ENCODE measurements around the gene SLC7A6. TPM values are rescaled to one million over a fixed set of nuclear protein-coding genes. Genes with fewer than 3 reads are reported as not detected.
A peak's percentile ranks its signal among the peaks of the same experiment; 100 is the strongest.

The SLC7A6 gene
- total RNA-seq, 2 donors from 2014 or later = 28.4 to 39.7 TPM

DNA sequence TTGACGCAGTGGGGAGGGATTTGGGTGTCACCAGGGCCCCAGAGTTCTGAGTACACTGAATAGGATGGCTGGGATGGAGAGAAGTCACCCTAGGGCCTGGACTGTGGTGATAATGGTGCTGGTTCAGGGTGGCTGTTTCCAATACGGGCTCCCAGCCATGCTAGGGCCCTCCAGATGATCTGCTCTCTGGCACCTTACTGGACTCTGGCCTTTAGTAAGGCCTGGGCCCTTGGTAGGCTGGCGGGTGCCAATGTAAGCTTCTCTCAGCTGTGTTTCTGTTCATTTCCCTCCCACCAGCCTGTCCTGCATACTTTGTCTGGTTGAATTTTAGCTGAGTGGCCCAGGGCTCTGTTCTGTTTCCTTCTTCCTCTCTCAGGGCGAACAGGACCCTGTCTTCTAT, 16.4 kb upstream of the SLC7A6 start:
- DNase-seq (ENCODE audit: low spot score) = no peak
- intact Hi-C loops (cut with DNase I) = no loop called here

DNA sequence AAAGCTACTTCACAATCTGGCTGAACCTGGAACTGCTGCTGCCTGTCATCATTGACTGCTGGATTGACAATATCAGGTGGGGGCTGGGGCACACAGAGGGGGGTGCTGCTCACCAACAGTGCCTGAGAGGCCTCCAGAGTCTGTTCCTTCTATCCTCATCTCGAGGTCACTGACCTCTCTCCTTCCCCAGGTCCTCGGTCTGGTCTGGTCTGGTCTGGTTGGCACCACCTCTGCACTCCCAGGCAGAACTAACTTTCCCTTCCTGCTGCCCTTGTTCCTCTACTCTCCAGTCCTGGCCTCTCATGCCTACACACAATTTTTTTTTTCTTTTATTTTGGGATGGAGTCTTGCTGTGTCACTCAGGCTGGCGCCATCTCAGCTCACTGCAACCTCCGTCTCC, 15.0 kb upstream of the SLC7A6 start:
- intact Hi-C loops (cut with DNase I) = no loop called here
- DNase-seq (ENCODE audit: low spot score) = no peak

DNA sequence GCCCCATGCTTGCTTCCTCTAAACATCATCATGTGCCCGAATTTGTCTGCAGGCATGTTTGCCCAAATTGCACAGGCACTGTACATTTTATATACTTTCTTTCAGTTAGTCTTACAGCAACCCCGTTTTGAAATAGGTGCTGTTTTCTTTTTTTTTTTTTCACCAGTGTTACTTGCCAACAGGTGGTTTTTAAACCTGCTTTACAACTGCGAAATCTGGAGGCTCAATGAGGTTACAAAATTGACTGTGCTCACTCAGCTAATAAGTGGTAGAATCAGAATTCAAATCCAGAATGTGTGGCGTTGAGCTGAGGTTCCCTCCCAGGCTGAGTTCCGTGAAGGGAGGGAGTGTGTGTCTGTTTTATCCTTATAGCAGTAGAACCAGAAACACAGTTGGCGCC, 13.4 kb upstream of the SLC7A6 start:
- DNase-seq (ENCODE audit: low spot score) = no peak
- intact Hi-C loops (cut with DNase I) = no loop called here

GRCh38 chr16:68251832-68252231, 12.5 kb upstream of the SLC7A6 start:
- intact Hi-C loops (cut with DNase I) = no loop called here
- DNase-seq (ENCODE audit: low spot score) = no peak

GRCh38 chr16:68252383-68252782, 11.9 kb upstream of the SLC7A6 start:
- DNase-seq (ENCODE audit: low spot score) = no peak
- intact Hi-C loops (cut with DNase I) = no loop called here

DNA sequence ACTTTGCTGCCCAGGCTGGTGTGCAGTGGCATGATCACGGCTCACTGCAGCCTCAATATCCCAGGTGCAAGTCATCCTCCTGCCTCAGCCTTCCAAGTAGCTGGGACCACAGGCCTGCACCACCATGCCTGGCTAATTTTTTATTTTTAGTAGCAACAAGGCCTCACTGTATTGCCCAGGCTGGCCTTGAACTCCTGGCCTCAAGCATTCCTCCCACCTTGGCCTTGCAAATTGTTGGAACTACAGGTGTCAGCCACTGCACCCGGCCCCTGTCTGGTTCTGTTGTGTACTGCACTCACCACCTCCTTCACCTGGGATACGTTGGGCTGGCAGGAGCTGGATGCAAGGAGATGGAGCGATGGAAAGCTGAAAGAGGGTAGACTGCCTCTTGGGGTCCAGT, 10.6 kb upstream of the SLC7A6 start:
- no peak for DNase-seq (ENCODE audit: low spot score)
- intact Hi-C loops (cut with DNase I) = no loop called here

DNA sequence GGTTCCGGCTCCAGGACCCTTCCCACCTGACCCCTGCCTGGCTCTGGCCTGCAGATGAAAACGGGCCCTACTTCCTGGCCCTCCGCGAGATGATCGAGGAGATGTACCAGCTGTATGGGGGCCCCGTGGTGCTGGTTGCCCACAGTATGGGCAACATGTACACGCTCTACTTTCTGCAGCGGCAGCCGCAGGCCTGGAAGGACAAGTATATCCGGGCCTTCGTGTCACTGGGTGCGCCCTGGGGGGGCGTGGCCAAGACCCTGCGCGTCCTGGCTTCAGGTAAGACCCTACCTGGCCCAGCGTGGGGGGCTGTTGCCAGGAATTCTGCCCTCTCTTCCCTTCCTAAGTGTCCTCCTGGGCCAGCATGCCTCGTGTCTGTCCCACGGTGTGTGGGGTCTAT, 8.6 kb upstream of the SLC7A6 start:
- intact Hi-C loops (cut with DNase I) = no loop called here
- no peak for DNase-seq (ENCODE audit: low spot score)

- intact Hi-C loops (cut with DNase I) = no loop called here
- DNase-seq (ENCODE audit: low spot score) = no peak
Measured at GRCh38 chr16:68257251-68257905, 6.9 kb upstream of the SLC7A6 start.

GRCh38 chr16:68257906-68258800, 6.2 kb upstream of the SLC7A6 start:
- DNase-seq (ENCODE audit: low spot score) = no peak
- intact Hi-C loops (cut with DNase I) = no loop called here

DNA sequence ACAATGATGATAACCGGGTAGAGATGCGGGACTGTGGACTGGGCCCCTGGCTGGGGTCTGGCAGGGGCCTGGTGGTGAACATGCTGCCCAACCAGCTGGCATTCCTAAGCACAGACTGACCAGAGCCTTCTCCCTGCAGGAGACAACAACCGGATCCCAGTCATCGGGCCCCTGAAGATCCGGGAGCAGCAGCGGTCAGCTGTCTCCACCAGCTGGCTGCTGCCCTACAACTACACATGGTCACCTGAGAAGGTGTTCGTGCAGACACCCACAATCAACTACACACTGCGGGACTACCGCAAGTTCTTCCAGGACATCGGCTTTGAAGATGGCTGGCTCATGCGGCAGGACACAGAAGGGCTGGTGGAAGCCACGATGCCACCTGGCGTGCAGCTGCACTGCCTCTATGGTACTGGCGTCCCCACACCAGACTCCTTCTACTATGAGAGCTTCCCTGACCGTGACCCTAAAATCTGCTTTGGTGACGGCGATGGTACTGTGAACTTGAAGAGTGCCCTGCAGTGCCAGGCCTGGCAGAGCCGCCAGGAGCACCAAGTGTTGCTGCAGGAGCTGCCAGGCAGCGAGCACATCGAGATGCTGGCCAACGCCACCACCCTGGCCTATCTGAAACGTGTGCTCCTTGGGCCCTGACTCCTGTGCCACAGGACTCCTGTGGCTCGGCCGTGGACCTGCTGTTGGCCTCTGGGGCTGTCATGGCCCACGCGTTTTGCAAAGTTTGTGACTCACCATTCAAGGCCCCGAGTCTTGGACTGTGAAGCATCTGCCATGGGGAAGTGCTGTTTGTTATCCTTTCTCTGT, 5.1 kb upstream of the SLC7A6 start:
- intact Hi-C loops (cut with DNase I) = no loop called here
- no peak for DNase-seq (ENCODE audit: low spot score)

DNA sequence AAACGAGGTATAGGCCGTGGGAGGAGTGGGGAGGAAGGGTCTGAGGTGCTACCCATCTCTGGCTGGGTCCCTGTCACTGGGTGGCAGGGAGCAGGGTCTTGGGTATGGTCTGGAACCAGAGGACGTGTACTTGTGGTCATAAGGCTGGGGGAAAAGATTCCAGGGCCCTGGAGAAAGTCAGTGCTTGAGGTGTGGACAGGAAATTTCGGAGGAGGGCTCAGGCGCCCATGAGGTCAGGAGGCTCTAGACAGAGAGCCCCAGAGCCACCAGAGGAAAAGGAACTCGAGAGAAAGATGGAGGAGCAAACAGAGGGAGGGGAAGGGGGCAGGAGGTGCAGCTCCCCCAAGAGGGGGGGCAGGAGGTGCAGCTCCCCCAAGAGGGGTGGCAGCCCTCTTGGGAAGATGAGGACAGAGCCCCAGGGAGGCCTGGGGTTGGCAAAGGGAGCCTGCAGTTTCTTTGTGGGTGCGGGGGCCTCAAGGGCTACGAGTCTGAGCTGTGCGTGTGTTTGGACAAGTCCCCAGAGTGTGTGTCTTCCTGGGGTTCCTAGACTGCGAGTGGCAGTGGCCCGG, 683 bp upstream of the SLC7A6 start:
- intact Hi-C loops (cut with DNase I) = loop anchor here in 1 of 2 donors (5.0 kb wide), 1 partner anchor 64 kb away; no protein-coding TSS in a partner anchor

DNA sequence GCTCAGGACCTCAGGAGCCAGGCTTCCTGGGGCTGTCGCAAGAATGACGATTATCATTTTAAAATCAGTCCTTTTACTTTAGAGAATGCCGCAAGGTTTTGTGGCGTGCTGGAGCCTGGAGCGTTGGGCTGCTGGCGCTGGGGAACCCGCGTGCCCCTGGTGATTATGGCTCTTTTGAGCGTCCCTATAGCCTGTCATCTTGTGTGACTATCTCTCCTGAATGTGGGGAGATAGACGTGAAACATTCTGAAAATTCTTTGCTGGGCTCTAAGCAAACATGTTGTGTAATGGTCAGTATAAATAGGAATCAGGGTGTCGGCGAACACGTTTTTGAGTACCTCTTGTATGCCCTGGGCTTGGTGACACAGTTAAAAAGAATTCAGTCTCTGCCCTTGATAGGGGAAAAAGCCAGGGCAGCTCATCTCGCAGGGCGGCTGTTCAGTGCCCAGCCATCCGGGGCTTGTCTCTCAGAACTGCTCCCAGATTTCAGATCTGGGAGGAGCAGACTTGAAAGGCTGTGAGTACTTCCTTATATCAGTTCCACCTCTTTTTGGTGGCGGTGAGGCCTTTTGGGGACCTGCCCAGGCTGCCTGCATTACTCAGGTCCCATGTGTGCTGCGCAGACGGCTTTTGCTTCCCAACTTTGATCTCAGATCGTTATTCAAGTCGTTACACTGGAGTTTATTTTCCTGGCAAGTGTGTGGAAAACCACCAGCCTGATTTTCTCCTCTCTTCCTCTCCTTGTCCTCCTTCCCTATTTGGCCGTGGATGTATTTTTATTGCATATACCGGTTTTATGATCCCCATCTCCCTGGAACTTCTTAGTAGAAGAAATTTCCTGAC, 973 bp downstream of the SLC7A6 start:
- peak; percentile 87 for DNase-seq (ENCODE audit: low spot score)
- intact Hi-C loops (cut with DNase I) = no loop called here

More for the DNA sequence above, 683 bp upstream of the SLC7A6 start:
- no peak for DNase-seq (ENCODE audit: low spot score)

DNA sequence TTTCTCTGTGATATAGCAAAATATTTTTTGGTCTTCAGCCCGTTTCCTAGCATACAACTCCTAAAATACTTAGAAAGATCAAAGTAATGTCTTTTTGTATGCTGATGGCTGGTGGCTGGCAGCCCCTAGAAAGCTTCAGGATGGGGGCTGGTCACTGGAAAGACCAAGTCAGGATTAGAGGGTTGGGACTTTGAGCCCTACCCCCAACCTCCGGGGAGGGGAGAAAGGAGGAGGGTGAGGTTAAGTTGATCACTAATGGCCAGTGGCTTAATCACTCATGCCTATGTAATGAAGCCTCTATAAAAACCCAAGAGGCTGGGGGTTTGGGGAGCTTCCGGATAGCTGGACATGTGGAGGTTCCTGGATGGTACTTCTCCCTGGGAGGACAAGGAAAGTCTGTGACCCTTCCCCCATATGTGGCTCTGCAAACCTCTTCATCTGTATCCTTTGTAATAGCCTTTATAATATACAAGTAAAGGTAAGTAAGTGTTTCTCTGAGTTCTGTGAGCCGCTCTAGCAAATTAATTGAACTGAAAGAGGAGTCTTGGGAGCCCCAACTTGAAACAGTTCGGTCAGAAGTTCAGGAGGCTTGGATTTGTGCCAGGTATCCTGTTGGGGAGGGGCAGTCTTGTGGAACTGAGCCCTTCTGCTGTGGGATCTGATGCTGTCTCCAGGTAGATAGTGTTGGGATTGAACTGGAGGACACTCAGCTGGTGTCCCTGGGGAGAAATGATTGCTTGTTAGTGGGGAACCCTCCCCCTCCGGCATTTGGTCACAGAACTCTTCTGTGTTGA, 3.5 kb downstream of the SLC7A6 start:
- DNase-seq (ENCODE audit: low spot score) = no peak
- intact Hi-C loops (cut with DNase I) = no loop called here

GRCh38 chr16:68269793-68270192, 5.5 kb downstream of the SLC7A6 start:
- intact Hi-C loops (cut with DNase I) = no loop called here
- no peak for DNase-seq (ENCODE audit: low spot score)

DNA sequence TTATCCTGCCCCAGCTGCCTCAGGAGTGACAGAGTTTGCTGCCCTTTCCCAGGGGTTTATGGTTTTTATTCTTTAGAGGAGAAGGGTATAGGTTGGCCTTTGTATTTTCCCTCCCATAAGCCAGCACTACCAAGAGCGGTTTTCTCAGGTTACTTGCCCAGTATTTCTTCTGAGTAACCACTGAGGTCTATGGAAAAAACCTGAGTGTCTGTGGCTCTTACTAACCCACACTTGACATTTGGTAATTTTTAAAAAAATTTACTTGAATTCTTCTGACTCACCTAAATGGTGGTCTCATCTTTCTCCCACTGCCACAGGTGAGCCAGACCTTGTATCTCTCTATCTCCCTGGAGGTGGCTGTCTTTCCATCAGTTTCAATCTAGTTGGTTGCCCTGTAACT, 6.0 kb downstream of the SLC7A6 start:
- intact Hi-C loops (cut with DNase I) = no loop called here
- no peak for DNase-seq (ENCODE audit: low spot score)

- DNase-seq (ENCODE audit: low spot score) = no peak
- intact Hi-C loops (cut with DNase I) = no loop called here
Measured at GRCh38 chr16:68272507-68273209, 8.3 kb downstream of the SLC7A6 start.

DNA sequence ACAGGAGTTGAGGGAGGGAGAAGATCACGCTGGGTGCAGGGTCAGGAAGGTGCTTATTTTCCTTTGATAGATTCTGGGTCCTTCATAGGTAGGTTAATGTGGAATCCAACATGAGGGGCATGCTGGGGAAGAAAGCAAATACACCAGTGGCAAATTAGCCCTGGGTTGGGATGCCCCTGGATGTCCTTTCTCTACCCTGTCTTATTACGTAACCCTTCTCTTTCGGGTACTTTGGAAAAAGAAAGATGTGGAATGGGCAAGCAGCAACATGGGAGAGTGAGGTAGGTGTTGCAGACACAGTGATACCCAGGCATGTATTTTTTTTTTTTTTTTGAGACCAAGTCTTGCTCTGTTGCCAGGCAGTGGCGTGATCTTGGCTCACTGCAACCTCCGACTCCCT, 9.1 kb downstream of the SLC7A6 start:
- intact Hi-C loops (cut with DNase I) = no loop called here
- DNase-seq (ENCODE audit: low spot score) = no peak

All from posterior vena cava (tissue), 2 donors.